ENCODE data around the gene GNG4. TPM values are rescaled to one million over a fixed set of nuclear protein-coding genes. Genes with fewer than 3 reads are reported as not detected.

The GNG4 gene
- total RNA-seq, 1 experiment from 2014 or later: 34.4 TPM

DNA sequence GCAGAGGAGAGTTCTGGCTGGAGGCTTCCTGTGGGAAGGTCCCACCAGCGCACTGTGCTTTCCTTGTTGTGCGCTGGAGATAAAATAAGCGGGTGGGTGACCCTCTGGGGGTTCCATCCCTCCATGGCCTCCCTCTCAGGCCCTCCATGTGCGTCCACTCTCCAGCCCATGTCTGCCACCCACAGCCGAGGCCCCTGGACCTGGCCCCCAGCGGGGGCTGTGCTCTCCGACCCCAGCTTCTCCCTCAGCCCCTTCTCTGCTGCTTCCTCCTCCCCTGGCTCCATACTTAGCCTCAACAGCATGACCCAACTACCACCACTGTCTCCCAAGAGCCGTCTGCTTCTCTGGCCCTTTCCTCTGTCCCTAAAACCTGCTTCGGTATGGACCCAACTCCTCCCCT lies 61.4 kb downstream of the GNG4 start:
- WGBS (ENCODE audit: extremely low coverage, insufficient read length, low lambda C conversion rate): no CpG with 5 or more reads among the region's 9 CpGs
- Histone ChIP-seq H3K14ac (ENCODE audit: insufficient read depth, low read length) (no peak overlapping the region), H2BK120ac (ENCODE audit: low read depth, low read length, poor library complexity, severe bottlenecking) (no peak overlapping the region), H3K56ac (ENCODE audit: insufficient read length, low read depth, low read length) (no peak overlapping the region), H2BK12ac (ENCODE audit: insufficient read length, low read depth, low read length) (no peak overlapping the region), H3K79me1 (ENCODE audit: insufficient read depth, low read depth, low read length, poor library complexity, severe bottlenecking) (no peaks in the 10 kb centered on the region), H4K91ac (ENCODE audit: insufficient read length, low read depth, low read length) (no peak overlapping the region), H2AFZ (ENCODE audit: low read length) (no peak overlapping the region), H3T11ph (ENCODE audit: low read length) (no peak overlapping the region), H3K23ac (ENCODE audit: insufficient read length, low read depth, low read length) (no peak overlapping the region), H3K4ac (ENCODE audit: low read depth, low read length) (no peak overlapping the region), H2BK5ac (ENCODE audit: insufficient read length, low read length) (no peak overlapping the region), H4K8ac (replicated peaks; ENCODE audit: insufficient read length, low read depth, low read length) (no peak overlapping the region), H3K23me2 (ENCODE audit: insufficient read length, low read depth, low read length, poor library complexity, severe bottlenecking) (no peaks in the 10 kb centered on the region), H3K27me3 (ENCODE audit: insufficient read depth, low read length) (no peaks in the 10 kb centered on the region), H3K4me1 (ENCODE audit: insufficient read depth, low read length) (no peaks in the 10 kb centered on the region), H4K20me1 (ENCODE audit: control insufficient read depth, insufficient read depth, insufficient read length) (no peaks in the 10 kb centered on the region), H3K18ac (ENCODE audit: insufficient read length, low read depth, low read length) (no peak overlapping the region), H3K79me2 (ENCODE audit: insufficient read depth, low read length) (no peaks in the 10 kb centered on the region), H2BK15ac (ENCODE audit: low read depth, low read length) (no peak overlapping the region), H2AK5ac (ENCODE audit: insufficient read length, low read length) (no peak overlapping the region), H3K4me2 (ENCODE audit: insufficient read depth, insufficient read length, low read length) (no peak overlapping the region), H3K27ac (ENCODE audit: insufficient read length, low read depth, low read length) (no peak overlapping the region), H4K5ac (ENCODE audit: insufficient read length, low read depth, low read length) (no peak overlapping the region), H2BK20ac (ENCODE audit: low read depth, low read length, poor library complexity, severe bottlenecking) (no peak overlapping the region), H3K9ac (ENCODE audit: extremely low read depth, insufficient read length, low read length) (no peak overlapping the region), H3K9me3 (ENCODE audit: control insufficient read depth, low read depth, low read length) (no peaks in the 10 kb centered on the region)
- peaks cover 3 to 5% of the 10 kb centered on the region in 2 experiments for H3K4me1 Mint-ChIP-seq
- DNase-seq: no peak
- no peak overlapping the region for H3K4me3 Mint-ChIP-seq
- peaks cover 51 to 54% (median 51%) of the 10 kb centered on the region in 3 experiments for H3K36me3 Mint-ChIP-seq (ENCODE audit: insufficient read depth in 1 of 3, low read depth in 3 of 3)
- no peaks in the 10 kb centered on the region; the same call in 1 of the 2 replicates for H3K27me3 Mint-ChIP-seq (ENCODE audit: low read depth)
- peaks cover 23 to 26% of the 10 kb centered on the region in 2 experiments for H3K9me3 Mint-ChIP-seq
- peak overlapping the region in 2 of 3 experiments; percentile 12 to 44; a peak in 2 of 7 replicates for H3K27ac Mint-ChIP-seq
- TF ChIP-seq, protein P1, sequence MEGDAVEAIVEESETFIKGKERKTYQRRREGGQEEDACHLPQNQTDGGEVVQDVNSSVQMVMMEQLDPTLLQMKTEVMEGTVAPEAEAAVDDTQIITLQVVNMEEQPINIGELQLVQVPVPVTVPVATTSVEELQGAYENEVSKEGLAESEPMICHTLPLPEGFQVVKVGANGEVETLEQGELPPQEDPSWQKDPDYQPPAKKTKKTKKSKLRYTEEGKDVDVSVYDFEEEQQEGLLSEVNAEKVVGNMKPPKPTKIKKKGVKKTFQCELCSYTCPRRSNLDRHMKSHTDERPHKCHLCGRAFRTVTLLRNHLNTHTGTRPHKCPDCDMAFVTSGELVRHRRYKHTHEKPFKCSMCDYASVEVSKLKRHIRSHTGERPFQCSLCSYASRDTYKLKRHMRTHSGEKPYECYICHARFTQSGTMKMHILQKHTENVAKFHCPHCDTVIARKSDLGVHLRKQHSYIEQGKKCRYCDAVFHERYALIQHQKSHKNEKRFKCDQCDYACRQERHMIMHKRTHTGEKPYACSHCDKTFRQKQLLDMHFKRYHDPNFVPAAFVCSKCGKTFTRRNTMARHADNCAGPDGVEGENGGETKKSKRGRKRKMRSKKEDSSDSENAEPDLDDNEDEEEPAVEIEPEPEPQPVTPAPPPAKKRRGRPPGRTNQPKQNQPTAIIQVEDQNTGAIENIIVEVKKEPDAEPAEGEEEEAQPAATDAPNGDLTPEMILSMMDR (conservative IDR thresholded peaks at IDR 0.05): no peak
